Neuron (in vitro differentiated cells): ENCODE measurements around the gene TCOF1.

Source experiments
- H2AFZ ChIP-seq: one replicate; pipeline ENCODE4 v1.6.1; 2013; ENCODE audit warnings: low read depth, mild to moderate bottlenecking, inconsistent platforms, low read length, moderate library complexity
- H3K27me3 ChIP-seq: one replicate; pipeline ENCODE4 v1.6.1; 2013; ENCODE audit warnings: low read length; ENCODE audit not compliant: insufficient read depth
- H3K36me3 ChIP-seq: one replicate; pipeline ENCODE4 v1.6.1; 2013; ENCODE audit warnings: low read length; ENCODE audit not compliant: insufficient read depth
- H3K4me1 ChIP-seq: one replicate; pipeline ENCODE4 v1.6.1; 2013; ENCODE audit warnings: low read length; ENCODE audit not compliant: insufficient read depth
- H3K4me3 ChIP-seq: 2 replicates; pipeline ENCODE4 v1.5.1; 2013; ENCODE audit warnings: mild to moderate bottlenecking, low read length, moderate library complexity
- H3K9me3 ChIP-seq: one replicate; pipeline ENCODE4 v1.6.1; 2013; ENCODE audit warnings: low read length

The TCOF1 gene

DNA sequence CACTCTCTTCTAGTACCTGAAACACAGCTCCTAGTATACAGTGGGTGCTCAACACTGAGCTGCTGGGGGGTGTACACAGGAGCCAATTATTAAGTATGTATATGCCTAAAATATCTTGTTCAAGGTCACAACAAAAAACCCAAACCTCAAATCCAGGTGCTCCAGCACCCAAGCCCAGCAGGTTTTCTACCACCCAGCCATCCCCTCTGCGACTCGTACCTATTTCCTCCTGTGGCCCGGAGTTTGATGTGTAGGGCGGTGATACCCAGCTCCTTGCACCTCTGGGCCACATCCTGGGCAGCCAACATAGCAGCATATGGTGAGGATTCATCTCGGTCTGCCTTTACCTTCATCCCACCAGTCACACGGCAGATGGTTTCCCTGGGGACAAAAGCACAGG, 89.1 kb downstream of the TCOF1 start:
- Histone ChIP-seq H3K36me3 (peaks cover 48% of the 10 kb centered on the region), H3K27me3 (no peaks in the 10 kb centered on the region), H2AFZ (no peak overlapping the region), H3K4me1 (peaks cover 17% of the 10 kb centered on the region), H3K4me3 (no peak overlapping the region), H3K9me3 (peaks cover 5% of the 10 kb centered on the region)

- no peaks in the 10 kb centered on the region for H3K27me3 ChIP-seq
- H2AFZ ChIP-seq, result no peak overlapping the region
- peaks cover 5% of the 10 kb centered on the region for H3K9me3 ChIP-seq
- H3K4me1 ChIP-seq, result peaks cover 17% of the 10 kb centered on the region
- H3K4me3 ChIP-seq, result no peak overlapping the region
- peaks cover 48% of the 10 kb centered on the region for H3K36me3 ChIP-seq
Observed at GRCh38 chr5:150447188-150447587, 89.7 kb downstream of the TCOF1 start.

GRCh38 chr5:150448334-150448733, 90.8 kb downstream of the TCOF1 start:
- Histone ChIP-seq H2AFZ (no peak overlapping the region), H3K4me1 (peaks cover 17% of the 10 kb centered on the region), H3K36me3 (peaks cover 48% of the 10 kb centered on the region), H3K27me3 (no peaks in the 10 kb centered on the region), H3K4me3 (peak overlapping the region; percentile 95), H3K9me3 (peaks cover 5% of the 10 kb centered on the region)

DNA sequence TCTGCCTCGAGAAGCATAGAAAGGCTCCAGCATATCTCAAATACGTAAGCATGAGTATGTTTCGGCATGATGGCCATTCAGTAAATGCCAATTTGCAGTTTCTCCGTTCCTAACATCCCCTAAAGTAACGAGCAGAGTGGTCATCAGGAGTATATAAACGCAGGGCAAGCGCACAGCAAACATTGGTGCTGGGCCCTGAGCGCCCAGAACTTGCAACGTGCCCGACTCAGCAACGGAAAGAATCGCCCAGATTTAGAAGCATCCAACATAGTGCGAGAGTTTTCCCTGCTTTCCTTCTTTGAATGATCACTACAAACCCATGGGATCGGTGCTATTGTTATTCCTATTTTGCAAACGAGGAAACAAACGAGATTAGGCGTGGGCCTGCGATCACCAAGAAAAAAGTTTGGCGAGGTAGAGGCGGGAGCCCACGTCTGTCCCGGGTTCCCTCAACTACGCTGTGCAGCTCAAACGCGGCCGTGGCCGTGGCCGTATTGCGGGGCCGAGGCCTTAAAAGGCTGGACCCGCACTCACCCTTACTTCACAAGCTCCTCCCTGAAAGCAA, 91.5 kb downstream of the TCOF1 start:
- Histone ChIP-seq H3K4me1 (peaks cover 17% of the 10 kb centered on the region), H3K27me3 (no peaks in the 10 kb centered on the region), H3K4me3 (peak overlapping the region; percentile 95), H2AFZ (no peak overlapping the region), H3K9me3 (peaks cover 5% of the 10 kb centered on the region), H3K36me3 (peaks cover 41% of the 10 kb centered on the region)
